Brain microvascular endothelial cell (primary cell): ENCODE measurements around the gene SLC22A12.

Source experiments
- DNase-seq: peaks from one replicate; pipeline ENCODE4 v3.0.0-alpha.2; 2020
- H3K27ac ChIP-seq: fragments of 250-450 bp; sonication (Bioruptor Pico); 2 replicates; pipeline ENCODE4 v1.5.1; 2020; ENCODE audit warnings: mild to moderate bottlenecking, moderate library complexity
- H3K27me3 ChIP-seq: fragments of 250-450 bp; sonication (Bioruptor Pico); replicated peaks from 2 replicates; pipeline ENCODE4 v1.5.1; 2020; ENCODE audit warnings: mild to moderate bottlenecking
- H3K36me3 ChIP-seq: fragments of 250-450 bp; sonication (Bioruptor Pico); replicated peaks from 2 replicates; pipeline ENCODE4 v1.5.1; 2020; ENCODE audit warnings: mild to moderate bottlenecking
- H3K4me3 ChIP-seq: 2 replicates; pipeline ENCODE4 v1.5.1; 2011; ENCODE audit warnings: low read depth, mild to moderate bottlenecking, control low read depth, low read length, moderate library complexity
- CTCF ChIP-seq: IDR thresholded peaks from 2 replicates; pipeline ENCODE4 v1.5.1; 2011; ENCODE audit warnings: low read depth, mild to moderate bottlenecking, moderate library complexity, low read length, control low read depth, inconsistent platforms; ENCODE audit errors: missing control alignments
- in situ Hi-C: cut with HindIII; loops from 2 replicates; pipeline ENCODE4 v1.10.0; 2017; ENCODE audit warnings: low sequenced_read_pairs, low pct_ligation_motif_present

Gene SLC22A12

GRCh38 chr11:64556721-64557250 is 34.2 kb upstream of the SLC22A12 start:
- DNase-seq = no peak
- no peak for TF ChIP-seq CTCF
- no peaks in the 10 kb centered on the region for H3K36me3 ChIP-seq
- H3K27ac ChIP-seq = no peak overlapping the region
- no peaks in the 10 kb centered on the region for H3K27me3 ChIP-seq
- in situ Hi-C loops = no loop called here
- no peak overlapping the region for H3K4me3 ChIP-seq

GRCh38 chr11:64558065-64558745 is 32.8 kb upstream of the SLC22A12 start:
- Histone ChIP-seq H3K27me3 (no peaks in the 10 kb centered on the region), H3K27ac (no peak overlapping the region), H3K36me3 (no peaks in the 10 kb centered on the region), H3K4me3 (no peak overlapping the region)
- TF ChIP-seq CTCF = no peak
- DNase-seq = no peak
- in situ Hi-C loops = no loop called here

- in situ Hi-C loops = no loop called here
- no peak overlapping the region for H3K4me3 ChIP-seq
- no peak overlapping the region for H3K27ac ChIP-seq
- no peaks in the 10 kb centered on the region for H3K27me3 ChIP-seq
- no peaks in the 10 kb centered on the region for H3K36me3 ChIP-seq
- DNase-seq = no peak
- TF ChIP-seq CTCF = no peak
Measured at GRCh38 chr11:64558869-64559268, 32.2 kb upstream of the SLC22A12 start.

- DNase-seq = no peak
- no peak overlapping the region for H3K27ac ChIP-seq
- TF ChIP-seq CTCF = no peak
- in situ Hi-C loops = no loop called here
- no peaks in the 10 kb centered on the region for H3K27me3 ChIP-seq
- H3K36me3 ChIP-seq = no peaks in the 10 kb centered on the region
- no peak overlapping the region for H3K4me3 ChIP-seq
Measured at GRCh38 chr11:64559351-64560138, 31.5 kb upstream of the SLC22A12 start.

GRCh38 chr11:64560139-64560771 is 30.8 kb upstream of the SLC22A12 start:
- Histone ChIP-seq H3K27ac (no peak overlapping the region), H3K4me3 (no peak overlapping the region), H3K36me3 (no peaks in the 10 kb centered on the region), H3K27me3 (no peaks in the 10 kb centered on the region)
- in situ Hi-C loops = no loop called here
- no peak for DNase-seq
- TF ChIP-seq CTCF = no peak
